ENCODE data around the gene CHDH. TPM values are rescaled to one million over a fixed set of nuclear protein-coding genes. Genes with fewer than 3 reads are reported as not detected.

The CHDH gene
- total RNA-seq, 1 donor from 2014 or later = 12.7 TPM

DNA sequence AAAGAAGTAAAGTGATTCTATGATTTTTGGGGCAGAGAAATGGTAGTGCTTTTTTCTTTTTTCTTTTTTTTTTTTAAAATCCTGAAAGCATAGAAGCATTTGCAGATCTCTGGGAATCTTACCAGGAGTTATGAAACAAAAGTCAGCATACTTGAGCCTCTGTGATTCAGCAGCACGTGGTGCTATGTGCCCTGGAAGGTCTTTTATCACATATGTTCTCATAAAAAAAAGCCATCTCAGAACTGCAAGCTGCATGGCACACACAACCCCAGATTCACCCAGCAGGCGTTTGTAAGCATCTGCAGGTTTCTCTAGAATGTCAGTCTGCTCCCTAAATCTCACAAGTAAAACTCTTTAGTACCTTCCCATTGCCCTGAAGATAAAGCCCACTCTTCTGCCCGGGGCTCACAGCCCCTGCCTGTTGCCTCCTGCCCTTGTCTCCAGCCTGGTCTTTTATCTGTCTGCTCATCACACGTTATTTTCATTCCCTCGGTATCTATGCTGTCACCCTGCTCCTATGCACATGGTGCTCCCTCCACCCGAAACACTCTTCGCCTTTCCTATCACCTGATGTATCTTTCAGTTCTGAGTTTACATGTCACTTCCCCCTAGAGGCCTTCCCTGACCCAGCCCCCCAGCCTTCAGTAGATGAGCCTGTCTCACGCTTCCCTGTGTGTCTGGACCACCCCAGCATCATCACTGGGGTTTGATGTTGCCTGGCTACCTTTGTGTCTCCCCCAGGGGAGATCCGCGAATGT, 72.4 kb downstream of the CHDH start:
- ATAC-seq (peak; percentile 48), DNase-seq (no peak)
- intact Hi-C loops (cut with micrococcal nuclease) = no loop called here

DNA sequence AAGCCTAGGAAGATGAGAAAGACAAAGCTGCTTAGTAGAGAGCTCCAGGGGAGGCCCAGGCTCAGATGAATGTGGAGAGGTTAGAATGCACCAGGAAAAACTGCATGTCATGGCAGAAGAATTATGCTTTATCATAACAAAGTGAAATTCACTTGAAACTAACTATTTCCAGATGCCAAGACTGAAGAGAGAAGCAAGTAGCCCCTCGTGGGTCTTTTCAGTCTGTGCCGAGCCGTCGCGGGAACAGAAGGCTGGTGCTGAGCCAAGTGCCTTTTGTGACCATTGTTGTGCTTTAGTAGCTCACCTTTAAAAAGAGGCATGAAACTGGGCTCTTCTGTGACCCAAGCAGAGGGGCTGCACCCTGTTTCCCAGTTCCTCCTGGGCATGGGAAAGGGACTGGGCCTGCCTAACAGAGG, 73.2 kb downstream of the CHDH start:
- intact Hi-C loops (cut with micrococcal nuclease) = no loop called here
- DNase-seq = no peak
- ATAC-seq = no peak

DNA sequence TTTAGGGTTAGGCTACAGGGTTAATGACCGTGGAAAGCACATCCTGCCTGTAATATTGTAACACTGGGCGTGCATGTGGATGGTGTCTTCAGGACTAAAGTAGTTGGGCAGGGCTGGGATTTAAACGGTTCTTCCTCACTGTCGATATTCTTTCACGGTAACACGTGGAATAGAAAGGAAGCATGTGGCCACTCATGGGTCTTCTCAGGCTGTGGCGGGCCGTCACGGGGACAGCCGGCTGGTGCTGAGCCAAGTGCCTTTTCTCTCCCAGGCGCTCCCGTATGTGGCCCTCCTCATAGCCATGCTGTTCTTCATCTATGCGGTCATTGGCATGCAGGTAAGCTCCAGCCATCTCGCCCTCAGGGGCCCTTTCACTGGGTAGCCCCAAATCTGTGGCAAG, 73.7 kb downstream of the CHDH start:
- ATAC-seq (no peak), DNase-seq (no peak)
- intact Hi-C loops (cut with micrococcal nuclease) = no loop called here

DNA sequence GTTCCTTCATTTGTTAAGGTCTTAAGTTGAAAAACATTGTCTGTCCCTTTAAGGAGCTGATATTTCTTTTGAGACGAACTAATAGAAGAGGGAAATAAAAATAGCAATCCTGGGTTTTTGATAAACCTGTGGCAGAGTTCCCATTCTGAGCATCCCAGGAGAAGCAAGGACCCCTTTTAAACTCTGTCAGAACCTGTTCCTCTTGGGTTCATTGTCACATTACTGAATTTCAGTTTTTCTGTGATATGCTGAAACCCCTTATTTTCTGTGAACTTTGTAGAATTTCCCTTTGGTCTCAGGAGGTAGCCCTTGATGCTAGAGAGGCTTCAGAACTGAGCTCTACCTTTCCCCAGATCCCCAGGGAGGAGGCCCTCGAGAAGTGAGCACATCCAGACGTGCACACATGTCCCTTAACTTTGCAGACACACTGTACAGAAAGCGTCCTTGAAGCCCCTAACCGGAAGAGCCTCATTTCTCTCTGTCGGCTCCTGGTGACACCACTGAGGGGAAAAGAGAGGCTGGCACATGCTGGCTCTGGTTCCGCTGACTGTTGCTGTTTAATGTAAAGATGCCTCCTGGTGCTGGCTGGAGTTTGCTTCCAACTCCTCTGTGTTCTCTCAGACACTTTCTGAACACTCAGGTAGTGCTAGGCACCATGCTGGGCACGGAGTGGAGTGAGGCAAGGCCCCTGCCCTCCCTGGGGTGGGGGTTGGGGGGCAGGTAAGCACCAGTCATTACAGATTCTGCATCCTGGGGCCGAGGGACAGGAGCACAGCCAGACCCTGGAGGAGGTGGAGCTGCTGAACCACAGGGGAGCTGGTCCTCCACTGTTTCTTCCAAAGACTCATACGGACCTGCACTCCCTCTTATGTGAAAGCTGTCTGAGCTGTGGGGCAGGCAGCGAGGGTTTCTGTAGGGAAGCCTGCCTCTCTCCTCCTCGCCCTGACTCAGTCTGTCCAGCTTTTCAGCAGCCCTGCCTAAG, 77.5 kb downstream of the CHDH start:
- DNase-seq (no peak), ATAC-seq (no peak)
- intact Hi-C loops (cut with micrococcal nuclease) = no loop called here

DNA sequence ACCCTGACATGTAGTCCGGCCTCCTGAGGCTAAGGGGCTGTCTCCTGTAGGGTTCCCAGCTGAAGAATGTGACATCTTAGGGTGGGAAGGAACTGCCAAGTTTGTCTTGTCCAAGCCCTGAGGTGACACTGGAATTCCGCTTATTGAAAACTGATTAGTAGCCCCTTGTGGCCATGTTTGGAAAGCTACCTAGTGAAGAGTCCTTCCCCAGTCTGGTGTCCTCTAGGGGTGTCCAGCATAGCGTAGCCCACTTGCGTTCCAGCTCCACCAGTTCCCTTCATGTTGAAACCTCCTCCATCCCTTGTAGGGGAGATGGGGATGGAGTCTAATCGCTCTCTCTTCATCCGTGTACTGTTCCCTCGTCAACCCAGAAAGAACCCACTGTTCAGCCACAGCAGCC, 79.5 kb downstream of the CHDH start:
- intact Hi-C loops (cut with micrococcal nuclease) = no loop called here
- no peak for ATAC-seq
- no peak for DNase-seq

DNA sequence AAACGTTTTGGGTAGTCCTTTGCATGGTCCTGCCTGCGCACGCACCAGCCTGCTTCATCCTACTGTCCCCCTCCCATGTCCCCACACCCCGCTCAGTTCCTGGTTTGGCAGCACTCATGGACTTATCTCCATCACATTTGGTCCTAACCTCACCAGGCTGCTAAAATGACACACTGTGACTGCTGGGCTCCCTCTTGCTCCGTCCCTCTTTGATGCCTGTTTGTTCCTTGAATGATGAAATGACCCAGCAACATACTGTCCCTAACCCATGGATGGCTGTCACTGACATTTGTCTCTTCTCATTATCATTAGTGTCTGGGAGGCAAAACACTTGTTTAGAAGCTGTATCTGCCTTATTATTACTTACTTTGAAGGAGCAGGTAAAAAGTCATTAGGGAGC, 80.5 kb downstream of the CHDH start:
- no peak for ATAC-seq
- intact Hi-C loops (cut with micrococcal nuclease) = no loop called here
- no peak for DNase-seq

DNA sequence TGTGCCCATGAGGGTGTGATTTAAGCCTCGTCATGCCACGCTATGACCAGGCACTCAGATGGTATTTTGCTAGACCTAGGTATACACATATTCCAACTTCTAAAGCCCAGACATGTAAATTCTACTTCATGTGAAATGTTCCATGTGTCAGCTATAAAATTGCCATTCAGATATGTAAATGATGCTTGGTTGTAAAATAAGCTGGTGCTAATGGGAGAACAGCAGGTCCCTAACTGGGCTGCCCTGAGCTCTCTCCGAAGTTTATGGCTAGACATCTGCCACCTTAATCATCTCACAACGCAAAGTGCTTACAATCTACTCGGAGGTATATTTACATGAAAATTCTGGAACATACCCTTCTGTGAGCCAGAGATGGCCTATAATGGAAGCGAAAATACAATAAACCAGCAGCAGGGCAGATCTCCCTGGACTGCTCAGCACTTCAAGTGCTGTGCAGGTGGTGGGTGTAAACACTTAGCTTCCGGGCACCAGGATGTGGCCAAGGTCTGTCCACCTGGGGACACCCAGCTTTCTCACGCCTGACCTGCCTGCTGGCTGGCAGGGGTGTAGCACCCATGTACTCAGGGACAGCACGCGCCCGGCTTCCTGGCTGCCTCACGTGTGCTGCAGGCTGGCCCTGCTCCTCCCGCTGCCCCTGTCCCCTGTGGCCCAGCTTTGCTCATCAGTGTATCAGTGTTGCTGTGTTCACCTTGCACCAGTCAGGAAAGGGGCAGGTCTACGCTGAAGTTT, 82.0 kb downstream of the CHDH start:
- intact Hi-C loops (cut with micrococcal nuclease) = no loop called here
- ATAC-seq (no peak), DNase-seq (no peak)

DNA sequence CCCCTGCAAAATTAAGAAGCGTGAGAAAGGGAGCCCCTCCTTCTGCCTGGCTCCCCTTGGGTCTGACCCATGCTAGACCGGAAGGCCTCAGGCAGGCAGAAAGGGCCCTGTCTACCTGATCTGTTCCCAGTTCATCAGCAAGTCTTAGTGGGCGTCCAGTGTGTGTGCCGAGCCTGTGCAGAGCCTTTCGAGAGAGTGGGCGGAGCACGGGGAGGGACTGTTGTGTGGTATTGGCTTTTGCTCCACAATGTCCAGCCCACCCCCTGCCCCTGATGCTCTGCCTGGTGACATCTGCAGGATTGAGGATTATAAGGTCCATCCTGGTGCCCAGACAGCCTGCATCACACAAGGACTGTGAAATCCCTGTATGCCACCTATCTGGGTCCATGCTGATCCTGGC, 82.9 kb downstream of the CHDH start:
- DNase-seq = no peak
- ATAC-seq = no peak
- intact Hi-C loops (cut with micrococcal nuclease) = no loop called here

Other genes with a start within 250 kb of the CHDH start
- gene IL17RB, start 149 bp upstream of the CHDH start, total RNA-seq = 3.1 TPM
- 30.5 TPM for gene ACTR8, start 35.7 kb upstream of the CHDH start, total RNA-seq
- 111 TPM for gene SELENOK, start 45.4 kb upstream of the CHDH start, total RNA-seq